Heart left ventricle (tissue), 16 donors: ENCODE data around the gene IRAK1BP1. TPM values are rescaled to one million over a fixed set of nuclear protein-coding genes. Genes with fewer than 3 reads are reported as not detected.

Experiments used
- ATAC-seq, 4 donors: fragments of 200-7000 bp; cut with Tn5 transposase; one replicate each; pipeline ENCODE4 v1.9.1; 2020 to 2022; ENCODE audit warnings: moderate library complexity in 4 of 4, mild to moderate bottlenecking in 3 of 4, moderate number of reproducible peaks in 1 of 4
- DNase-seq, 5 donors: peaks; one replicate each; pipeline ENCODE4 v3.0.0-alpha.2; 2020
- H3K27ac ChIP-seq, 12 donors: fragments of 200-600 bp; sonication (generic) in 4 of 12; one replicate each; pipeline versions ENCODE4 v1.5.0 to v1.8.0; 2016 to 2022; ENCODE audit warnings: mild to moderate bottlenecking in 2 of 12
- H3K27me3 ChIP-seq, 9 donors: fragments of 200-600 bp; sonication (generic) in 2 of 9; one replicate each; pipeline versions ENCODE4 v1.5.1 to v1.8.0; 2016 to 2022; ENCODE audit warnings: mild to moderate bottlenecking in 3 of 9
- H3K36me3 ChIP-seq, 9 donors: fragments of 200-600 bp; sonication (generic) in 2 of 9; one replicate each; pipeline versions ENCODE4 v1.5.0 to v1.8.0; 2018 to 2022; ENCODE audit warnings: mild to moderate bottlenecking in 2 of 9
- H3K4me1 ChIP-seq, 12 donors: fragments of 200-600 bp; sonication (generic) in 4 of 12; one replicate each; pipeline versions ENCODE4 v1.5.0 to v1.8.0; 2016 to 2022; ENCODE audit warnings: mild to moderate bottlenecking in 3 of 12
- H3K4me3 ChIP-seq, 12 donors: fragments of 200-600 bp; sonication (generic) in 4 of 12; one replicate each; pipeline versions ENCODE4 v1.5.0 to v1.8.0; 2017 to 2022; ENCODE audit warnings: mild to moderate bottlenecking in 9 of 12, moderate library complexity in 4 of 12
- H3K9me3 ChIP-seq, 12 donors: fragments of 200-600 bp; sonication (generic) in 4 of 12; one replicate each; pipeline versions ENCODE4 v1.5.0 to v1.8.0; 2016 to 2022; ENCODE audit warnings: mild to moderate bottlenecking in 1 of 12
- POLR2A ChIP-seq, 2 donors: fragments of 450-650 bp; IDR thresholded peaks; one replicate each; pipeline ENCODE4 v1.6.1; 2017; ENCODE audit warnings: antibody characterized with exemption in 2 of 2, mild to moderate bottlenecking in 2 of 2, moderate library complexity in 2 of 2
- WGBS, 4 donors: extraction: QIAGEN DNeasy Blood & Tissue Kit in 2 of 4; methylation state at CpG; one replicate each; pipeline versions ENCODE4 v1.1.5 to v1.1.7; 2013 to 2018; 5-methylcytosine and 5-hydroxymethylcytosine counted together
- intact Hi-C, 10 donors: fragments of 100-400 bp; cut with DNase I; formaldehyde crosslinking; loops; one replicate each; pipeline versions ENCODE4 v1.11.1 to v1.14.2; 2022
- polyA plus RNA-seq, 2 donors: library from polyadenylated mRNA; stranded (reverse); fragments of 200-250 nt; gene quantifications; one replicate each; pipeline ENCODE4 v1.2.3, GENCODE V29; 2013
- total RNA-seq, 9 donors: library from RNA; depleted of rRNA in 2 of 9; stranded (reverse); fragments of >200 nt in 2 of 9; fragmentation: NEBNext Ultra II Directional in 3 of 9; extraction: Animal tissue kit (Norgen Biotek cat#: 25700) in 3 of 9; gene quantifications; one replicate each; pipeline versions ENCODE4 v1.1.0 to v1.2.4, GENCODE V29; 2016 to 2023
- TF ChIP-seq, protein P1 (sequence below), 12 donors: fragments of 200-600 bp; sonication (generic) in 4 of 12; IDR thresholded peaks; one replicate each; pipeline versions ENCODE4 v1.5.0 to v1.8.0; 2018 to 2022; ENCODE audit warnings: antibody characterized with exemption in 12 of 12, mild to moderate bottlenecking in 5 of 12
- donor health status: ischemic (EF 13 %, LVEDD 7.1; RV severe dilation, severe dysfunction).
- donor health status: healthy with polysubstance abuse.
- donor health status: DM: no; HTN: yes; CAD: no.
- donor health status: DM: no; HTN: no; CAD: no.
- donor health status: ischemic (EF 25% LVEDD 6.9; RV normal size, moderate dysfunction).
- donor health status: ischemic (EF 25% LVEDD 5.7; RV mildly dilated, moderate dysfunction).
- donor health status: healthy.
- donor health status: DM: yes; HTN: yes; CAD: no.
- donor health status: ischemic (EF 35%, LVEDD 5.7; RV mildly dilated, moderate dysfunction).
- donor health status: nonischemic (EF 11% LVEDD 7.7; RV severe dilation, severe dysfunction).
- donor health status: DM: yes; HTN: yes; CAD: no.
- donor health status: PGD.
- donor health status: ischemic (EF 29% LVEDD 5.4; RV normal size, mild dysfunction).
- donor health status: nonischemic (EF 23%, LVEDD 6.1; RV moderate dilation, normal function).

The IRAK1BP1 gene
- total and polyA plus RNA-seq, 11 donors = 1.9 to 5.4 (median 3.2) TPM

DNA sequence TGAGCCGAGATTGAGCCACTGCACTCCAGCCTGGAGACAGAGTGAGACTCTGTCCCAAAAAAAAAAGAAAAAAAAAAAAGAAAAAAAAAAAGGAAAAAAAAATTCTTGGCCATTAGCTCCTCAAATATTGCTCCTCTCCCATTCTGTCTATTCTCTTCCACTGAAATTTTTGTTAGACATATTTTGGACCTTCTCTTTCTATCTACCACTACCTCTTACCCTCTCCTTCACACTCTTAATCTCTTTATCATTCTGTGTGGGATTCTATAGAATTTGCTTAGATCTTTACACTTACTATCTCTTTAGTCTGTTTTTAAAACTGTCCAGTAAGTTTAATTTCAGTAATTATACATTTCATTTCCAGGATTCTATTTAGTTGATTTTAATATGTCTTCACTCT lies 85.0 kb downstream of the IRAK1BP1 start:
- Histone ChIP-seq H3K27me3 (no peaks in the 10 kb centered on the region), H3K27ac (no peak overlapping the region), H3K9me3 (peaks cover 0 to 29% (median 10%) of the 10 kb centered on the region in 12 donors), H3K4me1 (no peaks in the 10 kb centered on the region), H3K36me3 (peaks cover 5 to 100% (median 95%) of the 10 kb centered on the region in 9 donors), H3K4me3 (no peak overlapping the region)
- DNase-seq = no peak
- 94 to 100% (median 97%) methylated on average over 1 of the region's 1 CpG for WGBS, 4 donors
- TF ChIP-seq, protein P1, sequence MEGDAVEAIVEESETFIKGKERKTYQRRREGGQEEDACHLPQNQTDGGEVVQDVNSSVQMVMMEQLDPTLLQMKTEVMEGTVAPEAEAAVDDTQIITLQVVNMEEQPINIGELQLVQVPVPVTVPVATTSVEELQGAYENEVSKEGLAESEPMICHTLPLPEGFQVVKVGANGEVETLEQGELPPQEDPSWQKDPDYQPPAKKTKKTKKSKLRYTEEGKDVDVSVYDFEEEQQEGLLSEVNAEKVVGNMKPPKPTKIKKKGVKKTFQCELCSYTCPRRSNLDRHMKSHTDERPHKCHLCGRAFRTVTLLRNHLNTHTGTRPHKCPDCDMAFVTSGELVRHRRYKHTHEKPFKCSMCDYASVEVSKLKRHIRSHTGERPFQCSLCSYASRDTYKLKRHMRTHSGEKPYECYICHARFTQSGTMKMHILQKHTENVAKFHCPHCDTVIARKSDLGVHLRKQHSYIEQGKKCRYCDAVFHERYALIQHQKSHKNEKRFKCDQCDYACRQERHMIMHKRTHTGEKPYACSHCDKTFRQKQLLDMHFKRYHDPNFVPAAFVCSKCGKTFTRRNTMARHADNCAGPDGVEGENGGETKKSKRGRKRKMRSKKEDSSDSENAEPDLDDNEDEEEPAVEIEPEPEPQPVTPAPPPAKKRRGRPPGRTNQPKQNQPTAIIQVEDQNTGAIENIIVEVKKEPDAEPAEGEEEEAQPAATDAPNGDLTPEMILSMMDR (IDR thresholded peaks at IDR 0.05) = no peak
- TF ChIP-seq POLR2A (IDR thresholded peaks at IDR 0.05) = no peak
- no peak for ATAC-seq
- intact Hi-C loops = no loop called here

Other genes starting within 250 kb of the IRAK1BP1 start
- 10 to 100 TPM; 10.1 to 18.9 (median 15.3) TPM for gene PHIP, start 210.7 kb downstream of the IRAK1BP1 start, total RNA-seq
- 1 to 10 TPM; 5.6 to 7.2 TPM for gene PHIP, start 210.7 kb downstream of the IRAK1BP1 start, polyA plus RNA-seq